Heart left ventricle (tissue), 13 donors: ENCODE measurements around the gene RCBTB2.

Experiments used
- CTCF ChIP-seq, 12 donors: fragments of 200-600 bp; sonication (generic) in 4 of 12; IDR thresholded peaks; one replicate each; pipeline versions ENCODE4 v1.5.0 to v1.8.0; 2018 to 2022; ENCODE audit warnings: antibody characterized with exemption in 12 of 12, mild to moderate bottlenecking in 5 of 12
- POLR2A ChIP-seq, 2 donors: fragments of 450-650 bp; IDR thresholded peaks; one replicate each; pipeline ENCODE4 v1.6.1; 2017; ENCODE audit warnings: antibody characterized with exemption in 2 of 2, mild to moderate bottlenecking in 2 of 2, moderate library complexity in 2 of 2
- donor health status: ischemic (EF 13 %, LVEDD 7.1; RV severe dilation, severe dysfunction).
- donor health status: DM: no; HTN: yes; CAD: no.
- donor health status: DM: no; HTN: no; CAD: no.
- donor health status: ischemic (EF 25% LVEDD 6.9; RV normal size, moderate dysfunction).
- donor health status: ischemic (EF 25% LVEDD 5.7; RV mildly dilated, moderate dysfunction).
- donor health status: ischemic (EF 35%, LVEDD 5.7; RV mildly dilated, moderate dysfunction).
- donor health status: nonischemic (EF 11% LVEDD 7.7; RV severe dilation, severe dysfunction).
- donor health status: DM: yes; HTN: yes; CAD: no.
- donor health status: PGD.
- donor health status: ischemic (EF 29% LVEDD 5.4; RV normal size, mild dysfunction).
- donor health status: nonischemic (EF 23%, LVEDD 6.1; RV moderate dilation, normal function).

- TF ChIP-seq POLR2A (IDR thresholded peaks at IDR 0.05) (no peak), CTCF (IDR thresholded peaks at IDR 0.05) (no peak)
These were observed 35.7 kb upstream of the RCBTB2 start for GRCh38 chr13:48568370-48569103.
